Keratinocyte (primary cell): ENCODE results near the gene PJA1. TPM values are rescaled to one million over a fixed set of nuclear protein-coding genes. Genes with fewer than 3 reads are reported as not detected.

Experiments used
- DNase-seq: peaks from one replicate; pipeline ENCODE4 v3.0.0-alpha.2; 2011; ENCODE audit warnings: low read depth, missing footprints, low spot score
- FAIRE-seq: peaks from 2 replicates; lab custom pipeline; 2011; peaks lifted over from hg19 to GRCh38; lab: Jason Lieb, UNC
- H2AFZ ChIP-seq: 2 replicates; pipeline ENCODE4 v1.6.0; 2012; ENCODE audit warnings: low read length, control low read depth, inconsistent platforms; ENCODE audit not compliant: control insufficient read depth
- H3K27ac ChIP-seq: 2 replicates; pipeline ENCODE4 v1.5.1; 2011; ENCODE audit warnings: low read length; ENCODE audit not compliant: control insufficient read depth, insufficient read depth
- H3K27me3 ChIP-seq: 3 replicates; pipeline ENCODE4 v1.6.0; 2011; ENCODE audit warnings: low read length; ENCODE audit not compliant: control insufficient read depth, insufficient read depth; ENCODE audit errors: extremely low read depth
- H3K36me3 ChIP-seq, 2 experiments: 2 replicates in 1 of 2; 3 replicates in 1 of 2; pipeline ENCODE4 v1.5.1; 2011; ENCODE audit warnings: low read length in 2 of 2, mild to moderate bottlenecking in 1 of 2; ENCODE audit not compliant: control insufficient read depth in 2 of 2, insufficient read depth in 2 of 2; ENCODE audit errors: extremely low read depth in 1 of 2
- H3K4me1 ChIP-seq: 3 replicates; pipeline ENCODE4 v1.5.1; 2011; ENCODE audit warnings: low read length; ENCODE audit not compliant: control insufficient read depth, insufficient read depth; ENCODE audit errors: extremely low read depth
- H3K4me2 ChIP-seq: 3 replicates; pipeline ENCODE4 v1.6.0; 2011; ENCODE audit warnings: low read depth, low read length; ENCODE audit not compliant: control insufficient read depth, insufficient read depth; ENCODE audit errors: extremely low read depth
- H3K4me3 ChIP-seq, 3 experiments: fragments of 200-600 bp in 1 of 3; sonication (generic) in 1 of 3; 2 replicates in 2 of 3; 3 replicates in 1 of 3; pipeline ENCODE4 v1.5.1; 2011 to 2016; ENCODE audit warnings: low read length in 3 of 3, mild to moderate bottlenecking in 3 of 3, control low read depth in 2 of 3, inconsistent platforms in 1 of 3, low read depth in 1 of 3, mixed read lengths in 1 of 3, mixed run types in 1 of 3, moderate library complexity in 1 of 3; ENCODE audit not compliant: control insufficient read depth in 2 of 3, insufficient read depth in 2 of 3; ENCODE audit errors: extremely low read depth in 1 of 3
- H3K79me2 ChIP-seq: 2 replicates; pipeline ENCODE4 v1.6.0; 2012; ENCODE audit warnings: low read length; ENCODE audit not compliant: control insufficient read depth, insufficient read depth
- H3K9ac ChIP-seq: 3 replicates; pipeline ENCODE4 v1.6.0; 2011; ENCODE audit warnings: low read length; ENCODE audit not compliant: control insufficient read depth, insufficient read depth; ENCODE audit errors: extremely low read depth
- H3K9me1 ChIP-seq: 3 replicates; pipeline ENCODE4 v1.6.0; 2011; ENCODE audit warnings: low read length; ENCODE audit not compliant: control insufficient read depth, insufficient read depth; ENCODE audit errors: extremely low read depth
- H3K9me3 ChIP-seq: 2 replicates; pipeline ENCODE4 v1.5.1; 2012; ENCODE audit warnings: low read depth, low read length; ENCODE audit not compliant: control insufficient read depth
- H4K20me1 ChIP-seq: 3 replicates; pipeline ENCODE4 v1.6.0; 2011; ENCODE audit warnings: low read length; ENCODE audit not compliant: control insufficient read depth, insufficient read depth; ENCODE audit errors: extremely low read depth
- CTCF ChIP-seq, 3 experiments: IDR thresholded peaks in 1 of 3; conservative IDR thresholded peaks in 1 of 3; optimal IDR thresholded peaks in 1 of 3; 2 replicates in 2 of 3; 3 replicates in 1 of 3; pipeline versions ENCODE3 to v1.5.1; 2011; ENCODE audit warnings: low read length in 3 of 3, mild to moderate bottlenecking in 3 of 3, moderate library complexity in 2 of 3, control low read depth in 1 of 3, inconsistent platforms in 1 of 3; ENCODE audit not compliant: insufficient read depth in 2 of 3; ENCODE audit errors: extremely low read depth in 1 of 3
- EZH2 ChIP-seq: IDR thresholded peaks from one replicate; pipeline ENCODE4 v1.6.1; 2012; ENCODE audit warnings: inconsistent platforms, mild to moderate bottlenecking, low read length, moderate library complexity
- dilution Hi-C: fragments of 300-500 bp; cut with MboI; formaldehyde crosslinking; loops from one replicate; pipeline ENCODE4 v1.7.0; 2020; ENCODE audit warnings: low sequenced_read_pairs; ENCODE audit not compliant: extremely low pct_ligation_motif_present
- polyA plus RNA-seq, 5 experiments: library from polyadenylated mRNA; depleted of rRNA in 3 of 5; stranded (reverse) in 3 of 5; stranded (forward) in 1 of 5; unstranded in 1 of 5; fragments of >200 nt; gene quantifications; 1 replicate in 1 of 5; 2 replicates in 3 of 5; 3 replicates in 1 of 5; pipeline versions ENCODE4 v1.2.1 to v1.2.3, GENCODE V29; 2011 to 2012; ENCODE audit warnings: missing spikeins in 2 of 5, low read depth in 1 of 5, low replicate concordance in 1 of 5

PJA1 gene
- polyA plus RNA-seq, 1 donor (not counting 4 experiments of a cell fraction or from before 2014, with no cell fraction given): 19.2 TPM

- H3K4me3 ChIP-seq: no peak overlapping the region
- dilution Hi-C loops: no loop called here
- H3K4me1 ChIP-seq: peaks cover 9% of the 10 kb centered on the region
- H4K20me1 ChIP-seq: no peaks in the 10 kb centered on the region
- FAIRE-seq (no peak), DNase-seq (no peak)
- TF ChIP-seq EZH2 (no peak), CTCF (optimal IDR thresholded peaks at IDR 0.05 in 1 of 3, IDR thresholded peaks at IDR 0.05 in 1 of 3, conservative IDR thresholded peaks at IDR 0.05 in 1 of 3; ENCODE audit: extremely low read depth in 1 of 3, insufficient read depth in 2 of 3, low read length in 3 of 3) (no peak)
- H3K36me3 ChIP-seq: no peaks in the 10 kb centered on the region
- H3K27ac ChIP-seq: no peak overlapping the region
- no peaks in the 10 kb centered on the region for H3K9me3 ChIP-seq
- H3K9ac ChIP-seq: no peak overlapping the region
- H3K79me2 ChIP-seq: no peaks in the 10 kb centered on the region
- H2AFZ ChIP-seq: no peak overlapping the region
- H3K9me1 ChIP-seq: no peaks in the 10 kb centered on the region
- H3K4me2 ChIP-seq: no peak overlapping the region
- H3K27me3 ChIP-seq: no peaks in the 10 kb centered on the region
Observed at GRCh38 chrX:69127466-69127865, 37.8 kb downstream of the PJA1 start.

GRCh38 chrX:69126642-69127041 is 38.6 kb downstream of the PJA1 start:
- no peaks in the 10 kb centered on the region for H3K27me3 ChIP-seq
- no peaks in the 10 kb centered on the region for H3K9me3 ChIP-seq
- H3K27ac ChIP-seq: no peak overlapping the region
- no peak overlapping the region for H3K9ac ChIP-seq
- no peak overlapping the region for H3K4me3 ChIP-seq
- no peaks in the 10 kb centered on the region for H3K9me1 ChIP-seq
- H2AFZ ChIP-seq: no peak overlapping the region
- DNase-seq: no peak
- H3K36me3 ChIP-seq: no peaks in the 10 kb centered on the region
- H4K20me1 ChIP-seq: no peaks in the 10 kb centered on the region
- peaks cover 9% of the 10 kb centered on the region for H3K4me1 ChIP-seq
- dilution Hi-C loops: no loop called here
- no peaks in the 10 kb centered on the region for H3K79me2 ChIP-seq
- no peak for TF ChIP-seq EZH2
- TF ChIP-seq CTCF (optimal IDR thresholded peaks at IDR 0.05 in 1 of 3, IDR thresholded peaks at IDR 0.05 in 1 of 3, conservative IDR thresholded peaks at IDR 0.05 in 1 of 3; ENCODE audit: extremely low read depth in 1 of 3, insufficient read depth in 2 of 3, low read length in 3 of 3): no peak
- FAIRE-seq: no peak
- H3K4me2 ChIP-seq: no peak overlapping the region
